Activated CD8-positive, alpha-beta memory T cell treated with anti-CD3 and anti-CD28 coated beads, Interleukin-2, amount 10 ng/mL, durations not matched to agents 7 days and 5 days (primary cell): ENCODE measurements around the gene FDPS. TPM values are rescaled to one million over a fixed set of nuclear protein-coding genes. Genes with fewer than 3 reads are reported as not detected.

Experiments used
- microRNA-seq: library from miRNA; unstranded; fragments of <30 nt; microRNA quantifications from one replicate; pipeline ENCODE4 v1.2.0, GENCODE V29; 2022
- total RNA-seq, 2 experiments: library from RNA; stranded (reverse); gene quantifications; one replicate each; pipeline ENCODE4 v1.2.3, GENCODE V29; 2021

FDPS gene
- total RNA-seq, 2 experiments from 2014 or later: 329 to 406 TPM

Small RNAs within 50 kb of the gene (microRNA-seq; reads per million reads assigned to microRNA genes)
- gene MIR555: not detected

Other genes with a start within 250 kb of the FDPS start
- 1 to 10 TPM; 3.8 to 5.3 TPM for gene EFNA4, start 245.1 kb upstream of the FDPS start, total RNA-seq
- gene EFNA3, start 230.0 kb upstream of the FDPS start, total RNA-seq: 1 to 10 TPM; 1.9 to 2.8 TPM
- not detected for gene EFNA1, start 181.0 kb upstream of the FDPS start, total RNA-seq
- 10 to 100 TPM; 39.8 to 41.2 TPM for gene SLC50A1, start 173.0 kb upstream of the FDPS start, total RNA-seq
- 10 to 100 TPM; 54.2 to 57.0 TPM for gene DPM3, start 168.3 kb upstream of the FDPS start, total RNA-seq
- gene KRTCAP2, start 135.6 kb upstream of the FDPS start, total RNA-seq: 100 to 1,000 TPM; 166 to 177 TPM
- gene TRIM46, start 135.0 kb upstream of the FDPS start, total RNA-seq: 10 to 100 TPM; 11.2 to 16.1 TPM
- 10 to 100 TPM; 14.3 to 23.5 TPM for gene THBS3, start 101.0 kb upstream of the FDPS start, total RNA-seq
- gene MTX1, start 100.2 kb upstream of the FDPS start, total RNA-seq: 10 to 100 TPM; 39.0 to 48.6 TPM
- 10 to 100 TPM; 30.7 to 32.3 TPM for gene ENTREP3, start 53.4 kb upstream of the FDPS start, total RNA-seq
- gene SCAMP3, start 46.5 kb upstream of the FDPS start, total RNA-seq: 100 to 1,000 TPM in 1 of 2 experiments, 10 to 100 TPM in 1; 82.0 to 108 TPM
- 100 to 1,000 TPM in 1 of 2 experiments, 10 to 100 TPM in 1; 94.8 to 108 TPM for gene CLK2, start 35.4 kb upstream of the FDPS start, total RNA-seq
- gene HCN3, start 31.4 kb upstream of the FDPS start, total RNA-seq: 1 to 10 TPM; 5.4 to 6.1 TPM
- gene PKLR, start 7.4 kb upstream of the FDPS start, total RNA-seq: not detected
- 10 to 100 TPM; 29.1 to 33.2 TPM for gene RUSC1, start 12.0 kb downstream of the FDPS start, total RNA-seq